ENCODE measurements around the gene LITAFD.

- no peak for TF ChIP-seq EZH2 (IDR thresholded peaks at IDR 0.05; ENCODE audit: insufficient read depth, poor library complexity, severe bottlenecking)
- no peak for TF ChIP-seq EZH2phosphoT487 (IDR thresholded peaks at IDR 0.05; ENCODE audit: insufficient read depth, low read depth)
These were observed 33.2 kb upstream of the LITAFD start for GRCh38 chr16:8848939-8849391.

Measured in GM23248 (cell line).